ENCODE data around the gene CACNG5.

Gene CACNG5

GRCh38 chr17:66923886-66924285 is 89.0 kb downstream of the CACNG5 start:
- H3K4me3 ChIP-seq (replicated peaks; ENCODE audit: low read depth, low read length): no peak overlapping the region
- DNase-seq (ENCODE audit: low read depth): no peak
- TF ChIP-seq CTCF (IDR thresholded peaks at IDR 0.05; ENCODE audit: low read length, missing control alignments): no peak

- TF ChIP-seq CTCF (IDR thresholded peaks at IDR 0.05; ENCODE audit: low read length, missing control alignments): no peak
- DNase-seq (ENCODE audit: low read depth): no peak
- no peak overlapping the region for H3K4me3 ChIP-seq (replicated peaks; ENCODE audit: low read depth, low read length)
Measured at GRCh38 chr17:66925811-66926500, 91.0 kb downstream of the CACNG5 start.

- no peak overlapping the region for H3K4me3 ChIP-seq (replicated peaks; ENCODE audit: low read depth, low read length)
- no peak for TF ChIP-seq CTCF (IDR thresholded peaks at IDR 0.05; ENCODE audit: low read length, missing control alignments)
Measured at GRCh38 chr17:66928949-66929348, 94.0 kb downstream of the CACNG5 start.

GRCh38 chr17:66929591-66929990 is 94.7 kb downstream of the CACNG5 start:
- H3K4me3 ChIP-seq (replicated peaks; ENCODE audit: low read depth, low read length): no peak overlapping the region
- TF ChIP-seq CTCF (IDR thresholded peaks at IDR 0.05; ENCODE audit: low read length, missing control alignments): no peak
- no peak for DNase-seq (ENCODE audit: low read depth)

More at GRCh38 chr17:66928949-66929348, 94.0 kb downstream of the CACNG5 start:
- DNase-seq (ENCODE audit: low read depth): no peak

GRCh38 chr17:66930933-66931332 is 96.0 kb downstream of the CACNG5 start:
- DNase-seq (ENCODE audit: low read depth): no peak
- no peak overlapping the region for H3K4me3 ChIP-seq (replicated peaks; ENCODE audit: low read depth, low read length)
- TF ChIP-seq CTCF (IDR thresholded peaks at IDR 0.05; ENCODE audit: low read length, missing control alignments): no peak

GRCh38 chr17:66932311-66932710 is 97.4 kb downstream of the CACNG5 start:
- no peak for DNase-seq (ENCODE audit: low read depth)
- TF ChIP-seq CTCF (IDR thresholded peaks at IDR 0.05; ENCODE audit: low read length, missing control alignments): no peak
- no peak overlapping the region for H3K4me3 ChIP-seq (replicated peaks; ENCODE audit: low read depth, low read length)

GRCh38 chr17:66934040-66934439 is 99.1 kb downstream of the CACNG5 start:
- TF ChIP-seq CTCF (IDR thresholded peaks at IDR 0.05; ENCODE audit: low read length, missing control alignments): no peak

More at GRCh38 chr17:66934040-66934439, 99.1 kb downstream of the CACNG5 start:
- no peak overlapping the region for H3K4me3 ChIP-seq (replicated peaks; ENCODE audit: low read depth, low read length)
- DNase-seq (ENCODE audit: low read depth): no peak

All from fibroblast of pulmonary artery (primary cell).